WTC11 (cell line): ENCODE results near the gene NCAPG. TPM values are rescaled to one million over a fixed set of nuclear protein-coding genes. Genes with fewer than 3 reads are reported as not detected.
A peak's percentile ranks its signal among the peaks of the same experiment; 100 is the strongest.

Source experiments
- AFF4 ChIP-seq: sonication (generic); formaldehyde crosslinking; IDR thresholded peaks from 2 replicates; pipeline ENCODE4 v1.8.1; 2023; ENCODE audit warnings: mild to moderate bottlenecking, missing genetic modification reagents, borderline replicate concordance
- ATF2 ChIP-seq: sonication (generic); formaldehyde crosslinking; IDR thresholded peaks from 2 replicates; pipeline ENCODE4 v1.8.1; 2022; ENCODE audit warnings: low read depth, missing genetic modification reagents, borderline replicate concordance
- ESRRA ChIP-seq: sonication (generic); formaldehyde crosslinking; IDR thresholded peaks from 2 replicates; pipeline ENCODE4 v1.8.1; 2022; ENCODE audit warnings: mild to moderate bottlenecking, missing genetic modification reagents, borderline replicate concordance
- ETV6 ChIP-seq: sonication (generic); formaldehyde crosslinking; IDR thresholded peaks from 2 replicates; pipeline ENCODE4 v1.8.1; 2022; ENCODE audit warnings: mild to moderate bottlenecking, missing genetic modification reagents
- FOXJ3 ChIP-seq: sonication (generic); formaldehyde crosslinking; IDR thresholded peaks from 2 replicates; pipeline ENCODE4 v1.9.0; 2021; ENCODE audit warnings: missing genetic modification reagents, mild to moderate bottlenecking, borderline replicate concordance
- FOXK1 ChIP-seq: sonication (generic); formaldehyde crosslinking; IDR thresholded peaks from 2 replicates; pipeline ENCODE4 v1.8.0; 2022; ENCODE audit warnings: mild to moderate bottlenecking, moderate library complexity, missing genetic modification reagents
- FOXP1 ChIP-seq: sonication (generic); formaldehyde crosslinking; IDR thresholded peaks from 2 replicates; pipeline ENCODE4 v1.8.0; 2022; ENCODE audit warnings: missing genetic modification reagents, mild to moderate bottlenecking, moderate library complexity, borderline replicate concordance
- GABPB1 ChIP-seq: sonication (generic); formaldehyde crosslinking; IDR thresholded peaks from 2 replicates; pipeline ENCODE4 v1.8.1; 2023; ENCODE audit warnings: mild to moderate bottlenecking, missing genetic modification reagents
- KAT7 ChIP-seq: sonication (generic); formaldehyde crosslinking; IDR thresholded peaks from 2 replicates; pipeline ENCODE4 v1.8.1; 2023; ENCODE audit warnings: missing genetic modification reagents, mild to moderate bottlenecking, borderline replicate concordance
- MYBL2 ChIP-seq: sonication (generic); formaldehyde crosslinking; IDR thresholded peaks from 2 replicates; pipeline ENCODE4 v1.8.1; 2023; ENCODE audit warnings: mild to moderate bottlenecking, moderate library complexity, missing genetic modification reagents
- NFYB ChIP-seq: sonication (generic); formaldehyde crosslinking; conservative IDR thresholded peaks from 2 replicates; pipeline ENCODE4 v1.8.0; 2022; ENCODE audit warnings: low read depth, missing genetic modification reagents
- NR3C1 ChIP-seq: sonication (generic); formaldehyde crosslinking; conservative IDR thresholded peaks from 2 replicates; pipeline ENCODE4 v1.8.1; 2023; ENCODE audit warnings: low read depth, mild to moderate bottlenecking, missing genetic modification reagents
- PRRX2 ChIP-seq: fragments of 250-450 bp; sonication (Bioruptor Pico); IDR thresholded peaks from 2 replicates; pipeline ENCODE4 v1.8.0; 2021; ENCODE audit warnings: mild to moderate bottlenecking
- SMAD3 ChIP-seq: sonication (generic); formaldehyde crosslinking; IDR thresholded peaks from 2 replicates; pipeline ENCODE4 v1.8.0; 2022; ENCODE audit warnings: missing genetic modification reagents, mild to moderate bottlenecking, borderline replicate concordance
- SOX15 ChIP-seq: fragments of 250-450 bp; sonication (Bioruptor Pico); IDR thresholded peaks from 2 replicates; pipeline ENCODE4 v1.9.0; 2021; ENCODE audit warnings: mild to moderate bottlenecking
- SP1 ChIP-seq: sonication (generic); formaldehyde crosslinking; conservative IDR thresholded peaks from 2 replicates; pipeline ENCODE4 v1.8.1; 2022; ENCODE audit warnings: missing genetic modification reagents
- TCF7 ChIP-seq: sonication (generic); formaldehyde crosslinking; IDR thresholded peaks from 2 replicates; pipeline ENCODE4 v1.8.0; 2022; ENCODE audit warnings: mild to moderate bottlenecking, low read depth, missing genetic modification reagents, moderate library complexity
- TEAD4 ChIP-seq: sonication (generic); formaldehyde crosslinking; IDR thresholded peaks from 2 replicates; pipeline ENCODE4 v1.8.0; 2022; ENCODE audit warnings: mild to moderate bottlenecking, missing genetic modification reagents
- ZBTB21 ChIP-seq: sonication (generic); formaldehyde crosslinking; IDR thresholded peaks from 2 replicates; pipeline ENCODE4 v1.8.1; 2023; ENCODE audit warnings: mild to moderate bottlenecking, missing genetic modification reagents, borderline replicate concordance
- ZNF121 ChIP-seq: sonication (generic); formaldehyde crosslinking; IDR thresholded peaks from 2 replicates; pipeline ENCODE4 v1.8.0; 2023; ENCODE audit warnings: missing genetic modification reagents
- ZNF138 ChIP-seq: sonication (generic); formaldehyde crosslinking; conservative IDR thresholded peaks from 2 replicates; pipeline ENCODE4 v1.8.1; 2022; ENCODE audit warnings: mild to moderate bottlenecking, moderate library complexity, missing genetic modification reagents
- ZNF219 ChIP-seq: sonication (generic); formaldehyde crosslinking; IDR thresholded peaks from 2 replicates; pipeline ENCODE4 v1.8.0; 2023; ENCODE audit warnings: missing genetic modification reagents, mild to moderate bottlenecking, borderline replicate concordance
- ZNF232 ChIP-seq: sonication (generic); formaldehyde crosslinking; IDR thresholded peaks from 2 replicates; pipeline ENCODE4 v1.8.0; 2022; ENCODE audit warnings: mild to moderate bottlenecking, missing genetic modification reagents
- ZNF423 ChIP-seq: fragments of 250-450 bp; sonication (Bioruptor Pico); IDR thresholded peaks from 2 replicates; pipeline ENCODE4 v2.1.2; 2022; ENCODE audit warnings: mild to moderate bottlenecking, moderate library complexity
- ZNF512 ChIP-seq: sonication (generic); formaldehyde crosslinking; IDR thresholded peaks from 2 replicates; pipeline ENCODE4 v1.8.1; 2022; ENCODE audit warnings: missing genetic modification reagents, borderline replicate concordance
- total RNA-seq: library from RNA; stranded (reverse); gene quantifications from 3 replicates; pipeline ENCODE4 v1.2.3, GENCODE V29; 2021
- TF ChIP-seq, protein P1 (sequence below): fragments of 250-450 bp; sonication (Bioruptor Pico); conservative IDR thresholded peaks from 2 replicates; pipeline ENCODE4 v1.9.0; 2021; ENCODE audit warnings: mild to moderate bottlenecking
- TF ChIP-seq, protein P2 (sequence below): sonication (generic); formaldehyde crosslinking; IDR thresholded peaks from 2 replicates; pipeline ENCODE4 v1.8.0; 2022; ENCODE audit warnings: mild to moderate bottlenecking, missing genetic modification reagents
- TF ChIP-seq, protein P3 (sequence below): sonication (generic); formaldehyde crosslinking; IDR thresholded peaks from 2 replicates; pipeline ENCODE4 v1.8.1; 2022; ENCODE audit warnings: mild to moderate bottlenecking, missing genetic modification reagents, moderate library complexity, borderline replicate concordance

The NCAPG gene
- total RNA-seq, 1 experiment from 2014 or later: 61.9 TPM

GRCh38 chr4:17810260-17811077, at the start of gene NCAPG, which contains the start of gene DCAF16 (continued):
- TF ChIP-seq ATF2: no peak
- no peak for TF ChIP-seq ZNF138 (CRISPR knock-in tag)
- TF ChIP-seq ZNF423 (CRISPR knock-in tag): no peak
- peak; percentile 78 for TF ChIP-seq FOXK1 (CRISPR knock-in tag)
- TF ChIP-seq KAT7 (CRISPR knock-in tag): no peak; the same call in 1 of the 2 replicates
- peak; percentile 99 for TF ChIP-seq MYBL2
- peak; percentile 65; the same call in 1 of the 2 replicates for TF ChIP-seq FOXP1 (CRISPR knock-in tag)
- TF ChIP-seq NR3C1 (CRISPR knock-in tag): no peak
- TF ChIP-seq SMAD3: no peak; the same call in none of the 2 replicates
- TF ChIP-seq, protein P1, sequence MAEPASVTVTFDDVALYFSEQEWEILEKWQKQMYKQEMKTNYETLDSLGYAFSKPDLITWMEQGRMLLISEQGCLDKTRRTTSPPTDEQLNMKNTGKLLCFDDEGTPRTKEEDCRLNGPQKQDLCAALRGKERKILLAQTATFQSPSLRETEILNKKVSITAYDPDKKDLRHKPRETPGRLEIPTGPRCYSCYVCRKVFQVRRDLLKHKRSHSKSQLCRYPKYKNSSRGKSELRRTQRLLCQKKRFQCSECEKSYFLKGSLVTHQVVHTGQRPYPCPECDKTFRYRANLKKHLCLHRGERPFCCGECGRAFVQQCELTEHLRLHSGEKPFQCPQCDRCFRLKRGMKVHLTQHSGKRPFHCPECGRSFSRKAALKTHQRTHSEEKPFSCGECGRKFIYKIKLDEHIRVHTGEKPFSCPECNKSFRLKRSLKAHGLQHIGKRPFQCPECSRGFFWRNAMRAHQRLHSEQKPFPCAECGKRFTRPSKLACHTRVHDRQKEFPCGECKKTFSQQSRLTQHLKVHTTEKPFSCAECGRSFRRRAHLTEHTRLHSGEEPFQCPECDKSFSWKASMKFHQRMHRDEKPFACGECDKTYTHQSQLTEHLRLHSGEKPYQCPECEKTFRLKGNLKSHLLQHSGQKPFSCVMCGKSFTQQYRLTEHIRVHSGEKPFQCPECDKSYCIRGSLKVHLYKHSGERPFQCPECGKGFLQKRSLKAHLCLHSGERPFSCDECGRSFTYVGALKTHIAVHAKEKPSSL (CRISPR knock-in tag): no peak
- TF ChIP-seq, protein P2, sequence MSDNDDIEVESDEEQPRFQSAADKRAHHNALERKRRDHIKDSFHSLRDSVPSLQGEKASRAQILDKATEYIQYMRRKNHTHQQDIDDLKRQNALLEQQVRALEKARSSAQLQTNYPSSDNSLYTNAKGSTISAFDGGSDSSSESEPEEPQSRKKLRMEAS (CRISPR knock-in tag): peak; percentile 92
- no peak for TF ChIP-seq NFYB (CRISPR knock-in tag)
- peak; percentile 25; the same call in 1 of the 2 replicates for TF ChIP-seq ESRRA (CRISPR knock-in tag)
- no peak for TF ChIP-seq TEAD4 (CRISPR knock-in tag)
- 0 out of 2 replicates have a peak, but pooled peaks have one; percentile 70 for TF ChIP-seq AFF4 (CRISPR knock-in tag)
- TF ChIP-seq PRRX2: no peak
- TF ChIP-seq ZNF232 (CRISPR knock-in tag): peak; percentile 62; the same call in 1 of the 2 replicates
- no peak for TF ChIP-seq ZNF512 (CRISPR knock-in tag)
- TF ChIP-seq ETV6: peak; percentile 28; the same call in 1 of the 2 replicates
- TF ChIP-seq SP1 (CRISPR knock-in tag): peak; percentile 73
- TF ChIP-seq ZNF121: no peak
- TF ChIP-seq ZNF219 (CRISPR knock-in tag): no peak
- peak; percentile 79; the same call in 1 of the 2 replicates for TF ChIP-seq GABPB1 (CRISPR knock-in tag)
- 0 out of 2 replicates have a peak, but pooled peaks have one; percentile 70 for TF ChIP-seq FOXJ3 (CRISPR knock-in tag)
- TF ChIP-seq TCF7 (CRISPR knock-in tag): no peak
- TF ChIP-seq ZBTB21 (CRISPR knock-in tag): peak; percentile 63; the same call in 1 of the 2 replicates
- TF ChIP-seq, protein P3, sequence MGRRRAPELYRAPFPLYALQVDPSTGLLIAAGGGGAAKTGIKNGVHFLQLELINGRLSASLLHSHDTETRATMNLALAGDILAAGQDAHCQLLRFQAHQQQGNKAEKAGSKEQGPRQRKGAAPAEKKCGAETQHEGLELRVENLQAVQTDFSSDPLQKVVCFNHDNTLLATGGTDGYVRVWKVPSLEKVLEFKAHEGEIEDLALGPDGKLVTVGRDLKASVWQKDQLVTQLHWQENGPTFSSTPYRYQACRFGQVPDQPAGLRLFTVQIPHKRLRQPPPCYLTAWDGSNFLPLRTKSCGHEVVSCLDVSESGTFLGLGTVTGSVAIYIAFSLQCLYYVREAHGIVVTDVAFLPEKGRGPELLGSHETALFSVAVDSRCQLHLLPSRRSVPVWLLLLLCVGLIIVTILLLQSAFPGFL: no peak
- no peak for TF ChIP-seq SOX15 (CRISPR knock-in tag)
